GM12874 (cell line): ENCODE results near the gene KCNT2.

ENCODE experiments used
- TF ChIP-seq, protein P1 (sequence below): IDR thresholded peaks from 2 replicates; pipeline ENCODE4 v1.5.1; 2011; ENCODE audit warnings: low read depth, mild to moderate bottlenecking, control low read depth, low read length, moderate library complexity; ENCODE audit not compliant: insufficient read depth

Gene KCNT2

DNA sequence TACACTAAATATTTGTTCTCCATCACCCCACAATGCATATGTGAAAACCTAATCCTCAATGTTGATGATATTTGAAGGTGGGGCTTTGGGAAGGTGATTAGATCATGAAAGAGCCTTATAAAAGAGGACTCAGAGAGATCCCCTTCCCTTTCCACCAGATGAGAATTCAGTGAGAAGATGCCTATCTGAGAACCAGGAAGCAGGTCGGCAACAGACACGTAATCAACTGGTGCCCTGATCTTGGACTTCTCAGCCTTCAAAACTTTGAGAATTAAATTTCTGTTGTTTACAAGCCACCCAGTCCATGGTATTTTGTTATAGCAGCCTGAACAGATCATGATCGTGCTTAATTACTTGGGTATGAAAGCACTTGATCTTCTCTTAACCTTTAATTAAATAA, 329.4 kb downstream of the KCNT2 start:
- TF ChIP-seq, protein P1, sequence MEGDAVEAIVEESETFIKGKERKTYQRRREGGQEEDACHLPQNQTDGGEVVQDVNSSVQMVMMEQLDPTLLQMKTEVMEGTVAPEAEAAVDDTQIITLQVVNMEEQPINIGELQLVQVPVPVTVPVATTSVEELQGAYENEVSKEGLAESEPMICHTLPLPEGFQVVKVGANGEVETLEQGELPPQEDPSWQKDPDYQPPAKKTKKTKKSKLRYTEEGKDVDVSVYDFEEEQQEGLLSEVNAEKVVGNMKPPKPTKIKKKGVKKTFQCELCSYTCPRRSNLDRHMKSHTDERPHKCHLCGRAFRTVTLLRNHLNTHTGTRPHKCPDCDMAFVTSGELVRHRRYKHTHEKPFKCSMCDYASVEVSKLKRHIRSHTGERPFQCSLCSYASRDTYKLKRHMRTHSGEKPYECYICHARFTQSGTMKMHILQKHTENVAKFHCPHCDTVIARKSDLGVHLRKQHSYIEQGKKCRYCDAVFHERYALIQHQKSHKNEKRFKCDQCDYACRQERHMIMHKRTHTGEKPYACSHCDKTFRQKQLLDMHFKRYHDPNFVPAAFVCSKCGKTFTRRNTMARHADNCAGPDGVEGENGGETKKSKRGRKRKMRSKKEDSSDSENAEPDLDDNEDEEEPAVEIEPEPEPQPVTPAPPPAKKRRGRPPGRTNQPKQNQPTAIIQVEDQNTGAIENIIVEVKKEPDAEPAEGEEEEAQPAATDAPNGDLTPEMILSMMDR, result no peak

DNA sequence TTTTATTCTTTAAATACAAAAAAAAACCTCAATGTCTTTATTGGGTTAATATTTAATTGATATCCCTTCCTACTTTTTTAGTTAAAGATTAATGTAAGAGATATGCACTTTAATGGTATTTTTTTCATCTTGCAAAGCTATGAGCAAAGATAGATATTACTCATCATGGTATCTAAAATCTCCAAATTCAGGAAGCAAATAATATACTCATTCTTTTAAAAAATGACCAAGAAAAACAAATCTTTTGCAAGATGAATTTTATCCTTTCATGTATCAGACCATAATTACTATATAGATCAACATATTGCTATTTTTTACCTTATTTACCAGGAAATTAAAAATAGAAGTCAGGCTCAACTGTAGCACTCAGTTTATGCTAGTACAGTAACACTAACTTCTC, 330.4 kb downstream of the KCNT2 start:
- TF ChIP-seq, protein P1, result no peak

DNA sequence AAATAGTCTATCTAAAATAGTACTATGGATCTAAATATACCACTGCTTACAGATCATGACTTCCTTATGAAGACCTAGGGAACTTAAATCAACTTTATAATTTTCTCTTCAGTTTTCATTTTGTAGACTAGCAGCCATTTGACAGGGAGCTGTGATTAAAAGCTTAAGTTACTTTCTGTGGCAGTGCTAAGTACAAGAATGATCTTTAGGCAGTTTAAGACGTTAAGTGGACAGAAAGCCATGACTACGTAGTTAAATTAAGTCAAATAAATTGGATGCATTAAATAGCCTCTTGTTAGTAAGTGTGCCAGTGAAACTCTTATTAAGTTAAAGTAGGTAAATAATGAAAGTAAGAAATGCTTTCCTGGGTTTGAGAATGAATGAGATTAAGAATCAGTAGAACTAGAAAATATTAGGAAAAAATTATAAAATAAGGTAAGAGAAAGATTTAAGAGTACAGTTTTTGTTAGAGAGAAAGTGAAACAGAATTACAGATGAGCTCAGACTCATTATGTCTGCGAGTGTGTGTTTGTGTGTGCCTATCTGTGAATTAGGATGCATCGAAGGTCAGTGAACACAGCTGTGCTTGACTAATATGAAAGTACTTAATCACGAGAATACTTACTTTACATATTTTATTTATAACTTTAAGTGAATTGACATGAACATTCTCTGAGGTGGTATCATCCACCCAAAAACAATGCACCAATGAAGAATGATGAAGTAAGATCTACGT, 336.9 kb downstream of the KCNT2 start:
- TF ChIP-seq, protein P1, result no peak

- TF ChIP-seq, protein P1, result no peak
These were observed 348.0 kb downstream of the KCNT2 start for GRCh38 chr1:196260270-196260669.

- TF ChIP-seq, protein P1, result no peak
These were observed 348.9 kb downstream of the KCNT2 start for GRCh38 chr1:196259316-196259715.

- TF ChIP-seq, protein P1, result no peak
These were observed 352.5 kb downstream of the KCNT2 start for GRCh38 chr1:196255762-196256161.

GRCh38 chr1:196229546-196229945, 378.7 kb downstream of the KCNT2 start:
- TF ChIP-seq, protein P1, result no peak

DNA sequence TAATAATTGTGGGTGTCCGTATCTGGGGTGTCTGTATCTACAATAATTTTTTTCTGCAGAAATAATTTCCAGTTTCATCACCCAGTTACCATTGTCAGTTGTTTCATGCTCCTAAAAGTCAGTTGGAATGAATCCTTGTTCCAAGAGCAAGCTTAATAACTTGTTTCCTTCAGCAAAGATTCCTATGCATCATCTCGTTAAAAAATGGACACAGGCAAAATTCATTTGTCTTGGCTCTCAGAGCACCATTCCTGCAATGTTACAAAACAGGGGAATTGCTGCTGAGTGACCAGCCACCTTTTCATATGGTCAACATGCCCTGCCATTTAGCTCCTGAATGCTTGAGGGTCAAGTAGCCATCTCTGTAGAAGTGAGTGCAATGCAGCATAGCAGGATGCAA, 393.4 kb downstream of the KCNT2 start:
- TF ChIP-seq, protein P1, result no peak
